ENCODE results near the gene FIBP. TPM values are rescaled to one million over a fixed set of nuclear protein-coding genes. Genes with fewer than 3 reads are reported as not detected.

Gene FIBP
- total and polyA plus RNA-seq, 5 donors, result 37.8 to 46.6 (median 41.8) TPM

DNA sequence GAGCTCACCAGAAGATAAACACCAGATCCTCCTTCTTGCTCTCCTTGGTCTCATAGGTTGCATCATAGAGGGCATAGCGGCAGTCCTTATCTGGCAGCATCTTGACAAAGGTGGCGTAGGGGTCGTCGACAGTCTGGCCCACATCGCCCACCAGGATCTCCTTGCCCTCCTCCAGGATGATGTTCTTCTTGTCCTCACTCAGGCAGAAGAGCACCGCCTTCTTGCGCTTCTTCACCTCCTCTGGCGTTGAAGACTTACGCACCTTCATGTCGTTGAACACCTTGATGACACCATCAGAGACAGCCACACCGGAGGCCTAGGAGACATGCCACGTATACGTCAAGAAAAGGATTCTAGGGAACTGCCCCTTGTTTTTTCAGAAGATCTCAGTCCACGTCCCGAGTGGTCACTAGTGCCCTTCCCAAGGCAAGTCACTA lies 32.3 kb downstream of the FIBP start:
- intact Hi-C loops (cut with DNase I), result no loop called here
- DNase-seq (peak; percentile 15 to 48 (median 34)), ATAC-seq (no peak)

GRCh38 chr11:65854852-65855837 lies 33.1 kb downstream of the FIBP start:
- no peak for ATAC-seq
- intact Hi-C loops (cut with DNase I), result no loop called here
- Histone ChIP-seq H3K9me3 (ENCODE audit: control insufficient read depth, low read length) (no peaks in the 10 kb centered on the region), H3K4me3 (ENCODE audit: low read length) (no peak overlapping the region), H3K4me1 (ENCODE audit: control insufficient read depth, insufficient read depth, low read length) (peaks cover 3% of the 10 kb centered on the region), H3K27me3 (ENCODE audit: control insufficient read depth, insufficient read depth) (no peaks in the 10 kb centered on the region), H3K27ac (ENCODE audit: low read length) (no peak overlapping the region)
- 71% methylated on average over 15 of the region's 15 CpGs for WGBS
- peak; percentile 11 to 66 (median 46) for DNase-seq

More for the DNA sequence above, 32.3 kb downstream of the FIBP start:
- Histone ChIP-seq H3K4me3 (ENCODE audit: low read length) (no peak overlapping the region), H3K4me1 (ENCODE audit: control insufficient read depth, insufficient read depth, low read length) (peaks cover 3% of the 10 kb centered on the region), H3K27me3 (ENCODE audit: control insufficient read depth, insufficient read depth) (no peaks in the 10 kb centered on the region), H3K27ac (ENCODE audit: low read length) (no peak overlapping the region), H3K9me3 (ENCODE audit: control insufficient read depth, low read length) (no peaks in the 10 kb centered on the region)
- WGBS, result 82% methylated on average over 15 of the region's 15 CpGs

DNA sequence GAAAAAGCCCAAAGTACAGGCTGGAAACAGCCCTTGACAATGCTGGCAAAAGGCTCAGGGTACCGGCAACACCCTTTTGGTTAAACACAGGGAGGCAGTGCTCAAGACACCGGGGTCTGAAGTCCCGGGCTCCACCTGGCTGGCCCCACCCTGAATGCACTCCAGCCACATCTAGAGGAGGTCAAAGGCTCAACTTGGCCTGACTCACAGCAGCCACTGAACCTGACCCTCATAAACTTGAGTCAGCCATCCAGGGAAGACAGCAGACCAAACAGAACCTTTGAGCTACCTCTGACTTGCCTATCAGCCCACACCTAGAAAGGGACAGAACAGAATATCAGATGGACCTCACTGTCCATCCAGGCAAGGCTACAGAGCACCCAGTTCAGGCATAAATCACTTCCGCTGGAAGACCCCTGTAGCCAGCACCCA lies 34.1 kb downstream of the FIBP start:
- DNase-seq (peak in 1 of 3 donors; percentile 21), ATAC-seq (no peak)
- Histone ChIP-seq H3K27me3 (ENCODE audit: control insufficient read depth, insufficient read depth) (no peaks in the 10 kb centered on the region), H3K27ac (ENCODE audit: low read length) (no peak overlapping the region), H3K9me3 (ENCODE audit: control insufficient read depth, low read length) (no peaks in the 10 kb centered on the region), H3K4me3 (ENCODE audit: low read length) (no peak overlapping the region), H3K4me1 (ENCODE audit: control insufficient read depth, insufficient read depth, low read length) (no peaks in the 10 kb centered on the region)
- intact Hi-C loops (cut with DNase I), result no loop called here
- 94% methylated on average over 4 of the region's 4 CpGs for WGBS

GRCh38 chr11:65853246-65853979 lies 34.9 kb downstream of the FIBP start:
- WGBS, result 89% methylated on average over 6 of the region's 6 CpGs
- Histone ChIP-seq H3K27me3 (ENCODE audit: control insufficient read depth, insufficient read depth) (no peaks in the 10 kb centered on the region), H3K4me1 (ENCODE audit: control insufficient read depth, insufficient read depth, low read length) (no peaks in the 10 kb centered on the region), H3K27ac (ENCODE audit: low read length) (no peak overlapping the region), H3K9me3 (ENCODE audit: control insufficient read depth, low read length) (no peaks in the 10 kb centered on the region), H3K4me3 (ENCODE audit: low read length) (no peak overlapping the region)
- intact Hi-C loops (cut with DNase I), result no loop called here
- no peak for ATAC-seq
- DNase-seq, result peak; percentile 13 to 34 (median 32)

GRCh38 chr11:65852508-65853245 lies 35.6 kb downstream of the FIBP start:
- H3K4me3 ChIP-seq (ENCODE audit: low read length), result no peak overlapping the region
- H3K9me3 ChIP-seq (ENCODE audit: control insufficient read depth, low read length), result no peaks in the 10 kb centered on the region
- no peaks in the 10 kb centered on the region for H3K4me1 ChIP-seq (ENCODE audit: control insufficient read depth, insufficient read depth, low read length)
- no peak for ATAC-seq
- intact Hi-C loops (cut with DNase I), result no loop called here
- no peak overlapping the region for H3K27ac ChIP-seq (ENCODE audit: low read length)
- no peaks in the 10 kb centered on the region for H3K27me3 ChIP-seq (ENCODE audit: control insufficient read depth, insufficient read depth)
- 94% methylated on average over 33 of the region's 33 CpGs for WGBS
- DNase-seq, result peak in 2 of 3 donors; percentile 53 to 63

DNA sequence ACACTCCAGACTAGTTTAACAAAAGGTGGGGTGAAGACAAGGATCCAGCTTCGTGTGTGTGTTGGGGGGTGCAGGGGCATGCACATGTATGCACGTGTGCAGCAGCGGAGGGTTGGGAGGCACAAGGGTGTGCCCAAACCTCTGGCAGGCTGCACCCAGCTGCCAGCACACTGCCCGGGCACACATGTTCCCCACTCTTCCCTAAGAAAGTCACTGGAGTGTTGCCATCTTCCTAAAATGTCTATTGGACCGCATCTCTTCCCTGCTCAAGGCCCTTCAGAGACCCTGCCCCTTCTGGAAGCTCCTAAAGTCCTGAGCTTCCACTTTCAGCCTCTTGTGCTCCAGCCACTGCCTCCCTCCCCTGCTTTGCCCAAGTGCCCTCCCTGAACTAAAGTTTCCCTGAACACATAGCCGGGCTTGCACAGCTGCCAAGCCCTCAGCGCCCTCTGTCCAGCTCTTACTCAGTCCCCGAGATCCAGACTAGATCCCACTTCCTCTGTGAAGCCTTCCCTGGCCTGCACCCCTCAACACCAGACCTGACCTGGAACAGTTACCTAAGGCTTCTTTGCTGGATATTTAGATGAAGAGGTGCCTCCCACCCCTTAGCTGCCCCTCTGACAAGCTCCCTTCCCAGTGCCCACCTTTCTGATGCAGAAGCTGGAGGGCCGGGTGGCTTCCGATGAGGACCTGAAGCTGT lies 36.3 kb downstream of the FIBP start:
- WGBS, result 87% methylated on average over 10 of the region's 10 CpGs
- Histone ChIP-seq H3K4me1 (ENCODE audit: control insufficient read depth, insufficient read depth, low read length) (no peaks in the 10 kb centered on the region), H3K4me3 (ENCODE audit: low read length) (no peak overlapping the region), H3K27me3 (ENCODE audit: control insufficient read depth, insufficient read depth) (no peaks in the 10 kb centered on the region), H3K27ac (ENCODE audit: low read length) (no peak overlapping the region), H3K9me3 (ENCODE audit: control insufficient read depth, low read length) (no peaks in the 10 kb centered on the region)
- ATAC-seq (no peak), DNase-seq (peak in 2 of 3 donors; percentile 34 to 46)
- intact Hi-C loops (cut with DNase I), result no loop called here

- no peak for ATAC-seq
- WGBS, result 84% methylated on average over 14 of the region's 14 CpGs
- H3K4me1 ChIP-seq (ENCODE audit: control insufficient read depth, insufficient read depth, low read length), result no peaks in the 10 kb centered on the region
- peak in 1 of 3 donors; percentile 34 for DNase-seq
- no peaks in the 10 kb centered on the region for H3K27me3 ChIP-seq (ENCODE audit: control insufficient read depth, insufficient read depth)
- H3K27ac ChIP-seq (ENCODE audit: low read length), result no peak overlapping the region
- no peak overlapping the region for H3K4me3 ChIP-seq (ENCODE audit: low read length)
- intact Hi-C loops (cut with DNase I), result no loop called here
- no peaks in the 10 kb centered on the region for H3K9me3 ChIP-seq (ENCODE audit: control insufficient read depth, low read length)
These were observed 37.1 kb downstream of the FIBP start for GRCh38 chr11:65851083-65851579.

DNA sequence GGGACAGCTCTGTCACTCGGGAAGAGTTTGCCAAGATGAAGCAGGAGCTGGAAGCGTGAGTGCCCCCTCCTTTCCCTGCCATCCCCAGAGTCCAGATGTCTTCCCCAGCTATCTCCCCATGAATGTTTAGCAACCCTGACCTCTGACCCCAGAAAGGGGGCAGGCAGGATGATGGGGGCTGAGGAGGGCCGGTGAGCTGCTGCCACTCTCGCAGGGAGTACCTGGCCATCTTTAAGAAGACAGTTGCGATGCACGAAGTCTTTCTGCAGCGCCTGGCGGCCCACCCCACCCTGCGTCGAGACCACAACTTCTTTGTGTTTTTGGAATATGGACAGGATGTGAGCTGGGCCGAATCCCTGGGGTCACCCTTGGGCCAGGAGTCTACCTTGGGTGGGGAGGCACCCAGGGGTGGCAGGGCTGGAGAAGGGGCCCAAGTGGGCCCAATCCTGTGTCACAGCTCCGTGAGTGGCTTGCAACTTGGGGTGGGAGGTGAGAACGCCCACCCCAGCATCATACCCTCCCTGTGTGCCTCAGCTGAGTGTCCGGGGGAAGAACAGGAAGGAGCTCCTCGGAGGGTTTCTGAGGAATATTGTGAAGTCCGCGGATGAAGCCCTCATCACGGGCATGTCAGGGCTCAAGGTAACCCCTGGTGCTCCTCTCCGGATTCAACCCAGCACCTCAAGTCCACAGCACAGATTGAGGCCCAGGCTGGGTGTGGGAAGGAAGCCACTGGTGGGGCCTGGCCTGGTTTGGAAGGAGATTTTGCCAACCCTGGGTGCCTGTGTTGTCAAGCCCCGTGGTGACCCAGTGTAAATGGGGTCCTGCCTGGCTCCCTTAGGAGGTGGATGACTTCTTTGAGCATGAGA lies 37.8 kb downstream of the FIBP start:
- intact Hi-C loops (cut with DNase I), result no loop called here
- ATAC-seq, result peak in 1 of 2 donors; percentile 6

DNA sequence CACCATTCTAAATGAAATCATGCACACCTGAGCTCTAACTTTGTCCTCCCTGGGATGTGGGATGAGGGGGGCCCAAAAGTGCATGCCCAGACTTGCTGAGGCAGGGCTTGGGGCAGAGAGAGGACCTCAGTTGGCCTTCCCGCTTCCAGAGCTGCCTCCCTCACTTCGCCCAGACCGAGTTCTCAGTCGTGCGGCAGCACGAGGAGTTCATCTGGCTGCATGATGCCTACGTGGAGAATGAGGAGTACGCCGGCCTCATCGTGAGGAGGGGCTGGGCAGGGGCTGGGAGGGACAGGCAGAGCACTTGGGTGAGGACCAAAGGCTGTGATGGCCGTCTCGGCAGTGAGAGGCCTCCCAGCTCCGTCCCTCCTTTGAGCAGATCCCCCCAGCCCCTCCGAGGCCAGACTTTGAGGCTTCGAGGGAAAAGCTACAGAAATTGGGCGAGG lies 38.5 kb downstream of the FIBP start:
- ATAC-seq, result no peak
- no peaks in the 10 kb centered on the region for H3K9me3 ChIP-seq (ENCODE audit: control insufficient read depth, low read length)
- WGBS, result 42% methylated on average over 16 of the region's 16 CpGs
- H3K27me3 ChIP-seq (ENCODE audit: control insufficient read depth, insufficient read depth), result no peaks in the 10 kb centered on the region
- H3K4me3 ChIP-seq (ENCODE audit: low read length), result no peak overlapping the region
- no peaks in the 10 kb centered on the region for H3K4me1 ChIP-seq (ENCODE audit: control insufficient read depth, insufficient read depth, low read length)
- DNase-seq, result peak in 2 of 3 donors; percentile 42 to 54
- H3K27ac ChIP-seq (ENCODE audit: low read length), result no peak overlapping the region
- intact Hi-C loops (cut with DNase I), result no loop called here

More for the DNA sequence above, 37.8 kb downstream of the FIBP start:
- Histone ChIP-seq H3K4me3 (ENCODE audit: low read length) (no peak overlapping the region), H3K27me3 (ENCODE audit: control insufficient read depth, insufficient read depth) (no peaks in the 10 kb centered on the region), H3K9me3 (ENCODE audit: control insufficient read depth, low read length) (no peaks in the 10 kb centered on the region), H3K4me1 (ENCODE audit: control insufficient read depth, insufficient read depth, low read length) (no peaks in the 10 kb centered on the region), H3K27ac (ENCODE audit: low read length) (no peak overlapping the region)
- peak in 2 of 3 donors; percentile 41 to 43 for DNase-seq
- 71% methylated on average over 20 of the region's 20 CpGs for WGBS
